ENCODE results near the gene UBQLN4.
"Not testable (repeated sequence)": the region's sequence is repeated elsewhere in the genome, so short reads cannot be mapped to it uniquely, and the experiment has no call there.

The UBQLN4 gene

DNA sequence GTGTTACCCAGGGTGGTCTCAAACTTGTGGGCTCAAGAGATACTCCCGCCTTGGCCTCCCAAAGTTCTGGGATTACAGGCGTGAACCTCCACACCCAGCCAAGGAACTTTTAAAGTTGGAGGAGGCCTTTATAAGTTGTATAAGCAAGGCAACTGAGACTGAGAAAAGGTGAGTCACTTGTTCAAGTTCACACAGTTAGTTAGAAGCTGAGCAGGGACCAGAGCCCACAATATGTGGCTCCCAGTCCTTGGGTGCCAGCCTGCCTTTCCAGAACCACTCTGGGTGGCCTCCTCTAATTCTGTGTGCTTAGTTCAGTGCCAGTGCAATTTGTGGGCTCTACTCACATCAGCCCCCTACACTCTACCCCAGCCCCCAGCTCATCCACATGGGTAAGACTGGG lies 11.0 kb upstream of the UBQLN4 start:
- in situ Hi-C loops (cut with MboI; ENCODE audit: low sequenced_read_pairs) = loop anchor here (5.0 kb wide), 2 partner anchors 72 to 127 kb away; no protein-coding TSS in a partner anchor

- in situ Hi-C loops (cut with MboI; ENCODE audit: low sequenced_read_pairs) = no loop called here
Observed at GRCh38 chr1:156063997-156064285, 10.3 kb upstream of the UBQLN4 start.

DNA sequence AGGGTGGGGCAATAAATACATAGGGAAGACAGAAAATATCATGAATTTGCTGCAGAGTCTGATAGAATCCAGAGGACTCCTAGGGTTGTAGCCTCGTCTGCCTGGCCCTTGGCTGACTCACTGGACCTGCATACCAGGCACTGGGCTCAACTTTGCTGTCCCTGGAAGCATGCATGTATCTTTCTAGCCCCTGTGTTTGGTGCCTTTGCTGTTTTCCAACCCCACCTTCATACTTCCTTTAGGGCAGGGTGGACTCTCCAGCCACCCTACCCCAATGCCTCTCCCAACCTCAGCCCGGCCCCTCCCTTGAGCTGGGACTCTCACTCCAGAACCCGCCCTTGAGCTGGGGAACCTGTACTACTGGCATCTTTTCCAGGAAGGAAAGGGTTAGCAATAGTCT lies 8.6 kb upstream of the UBQLN4 start:
- in situ Hi-C loops (cut with MboI; ENCODE audit: low sequenced_read_pairs) = no loop called here

DNA sequence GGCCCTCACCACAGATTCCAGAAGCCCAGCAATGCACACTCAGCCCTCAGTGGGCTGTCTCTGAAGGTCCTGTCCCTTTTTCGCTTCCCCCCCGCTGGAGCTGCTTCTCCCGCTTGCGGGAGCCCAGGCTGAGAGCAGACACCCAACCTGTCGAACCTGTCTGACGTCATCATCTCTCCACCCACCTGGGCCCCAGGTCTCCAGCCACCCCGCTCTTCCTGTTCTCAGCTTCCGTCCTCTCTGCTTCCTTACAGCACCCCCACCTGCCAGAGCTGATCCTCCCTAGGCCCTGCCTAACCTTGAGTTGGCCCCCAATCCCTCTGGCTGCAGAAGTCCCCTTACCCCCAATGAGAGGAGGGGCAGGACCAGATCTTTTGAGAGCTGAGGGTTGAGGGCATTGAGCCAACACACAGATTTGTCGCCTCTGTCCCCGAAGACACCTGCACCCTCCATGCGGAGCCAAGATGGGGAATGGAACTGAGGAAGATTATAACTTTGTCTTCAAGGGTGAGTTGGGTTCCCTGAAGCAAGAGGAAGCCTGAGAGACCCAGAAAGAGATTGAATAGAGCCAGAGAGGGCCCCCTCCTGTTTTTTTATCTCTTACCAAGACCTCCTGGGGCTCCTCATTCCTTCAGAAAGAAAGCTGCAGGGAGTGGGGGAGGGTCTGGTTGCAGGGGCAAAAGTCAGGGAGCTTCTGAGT lies 7.5 kb upstream of the UBQLN4 start, which contains the start of gene RAB25:
Gene RAB25, plus strand, starts transcription at position 224 of the 700 bp plus-strand sequence. Its CDS starts 241 bp downstream, at position 465.
- in situ Hi-C loops (cut with MboI; ENCODE audit: low sequenced_read_pairs) = no loop called here

DNA sequence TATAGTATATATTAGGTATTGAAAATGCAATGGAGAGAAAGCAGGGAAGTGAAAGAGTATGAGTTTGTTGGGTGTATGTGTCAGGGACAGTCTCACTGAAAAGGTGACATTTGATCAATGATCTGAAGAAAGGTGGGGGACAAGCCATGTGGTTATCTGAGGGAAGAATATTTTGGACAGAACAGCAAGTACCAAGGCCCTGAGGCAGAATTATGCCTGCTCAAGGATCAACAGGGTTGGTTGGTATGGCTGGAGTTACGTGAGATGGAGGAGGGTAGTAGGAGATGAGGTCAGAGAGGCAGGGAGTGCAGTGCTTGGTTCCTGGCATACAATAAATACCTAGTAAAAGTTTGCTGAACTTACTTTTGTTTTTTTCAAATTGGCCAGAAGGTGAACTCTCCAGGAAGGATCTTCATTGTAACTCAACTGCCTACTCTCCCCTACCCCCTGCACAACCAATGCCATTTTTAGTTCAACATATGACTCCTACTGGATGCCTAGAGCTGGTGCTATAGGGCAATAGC lies 2.8 kb upstream of the UBQLN4 start:
- in situ Hi-C loops (cut with MboI; ENCODE audit: low sequenced_read_pairs) = no loop called here

DNA sequence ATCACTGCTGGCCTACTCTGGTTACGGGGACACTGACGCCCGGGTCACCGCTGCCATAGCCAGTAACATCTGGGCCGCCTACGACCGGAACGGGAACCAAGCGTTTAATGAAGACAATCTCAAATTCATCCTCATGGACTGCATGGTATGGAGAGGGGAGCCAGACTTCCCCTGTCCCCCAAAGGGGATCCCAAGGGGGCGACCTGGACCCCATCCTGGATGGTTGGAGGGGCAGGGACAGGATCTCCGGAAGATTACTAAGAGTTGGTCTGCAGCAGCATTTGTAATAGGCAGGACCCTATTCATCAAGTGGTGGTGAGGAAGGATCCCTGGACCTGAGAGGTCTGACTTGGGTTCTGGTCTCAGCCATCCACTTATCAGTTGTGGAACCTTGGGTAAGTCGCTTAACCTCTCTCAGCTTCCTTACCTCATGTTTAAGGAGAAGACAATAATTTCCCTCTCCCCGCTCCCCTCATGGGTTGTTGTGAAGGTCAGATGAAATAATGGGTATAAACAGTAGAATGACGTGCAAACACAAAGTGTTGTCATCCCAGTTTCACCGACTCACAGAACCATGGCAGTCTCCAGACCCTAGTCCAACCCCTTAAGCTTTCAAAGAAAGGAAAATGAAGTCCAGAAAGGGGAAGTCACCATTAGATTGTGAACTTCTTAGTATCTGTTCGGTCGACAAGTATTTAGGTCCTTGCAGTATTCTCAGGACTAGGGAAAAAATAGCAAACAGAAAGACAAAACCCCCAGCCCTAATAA lies 1.9 kb upstream of the UBQLN4 start:
- in situ Hi-C loops (cut with MboI; ENCODE audit: low sequenced_read_pairs) = no loop called here

- in situ Hi-C loops (cut with MboI; ENCODE audit: low sequenced_read_pairs) = no loop called here
Observed at GRCh38 chr1:156054500-156055280, 1.1 kb upstream of the UBQLN4 start, which contains the start of gene LAMTOR2. TSS of gene LAMTOR2 (plus strand) at chr1:156054782. CDS start at chr1:156054890, 108 bp downstream.

DNA sequence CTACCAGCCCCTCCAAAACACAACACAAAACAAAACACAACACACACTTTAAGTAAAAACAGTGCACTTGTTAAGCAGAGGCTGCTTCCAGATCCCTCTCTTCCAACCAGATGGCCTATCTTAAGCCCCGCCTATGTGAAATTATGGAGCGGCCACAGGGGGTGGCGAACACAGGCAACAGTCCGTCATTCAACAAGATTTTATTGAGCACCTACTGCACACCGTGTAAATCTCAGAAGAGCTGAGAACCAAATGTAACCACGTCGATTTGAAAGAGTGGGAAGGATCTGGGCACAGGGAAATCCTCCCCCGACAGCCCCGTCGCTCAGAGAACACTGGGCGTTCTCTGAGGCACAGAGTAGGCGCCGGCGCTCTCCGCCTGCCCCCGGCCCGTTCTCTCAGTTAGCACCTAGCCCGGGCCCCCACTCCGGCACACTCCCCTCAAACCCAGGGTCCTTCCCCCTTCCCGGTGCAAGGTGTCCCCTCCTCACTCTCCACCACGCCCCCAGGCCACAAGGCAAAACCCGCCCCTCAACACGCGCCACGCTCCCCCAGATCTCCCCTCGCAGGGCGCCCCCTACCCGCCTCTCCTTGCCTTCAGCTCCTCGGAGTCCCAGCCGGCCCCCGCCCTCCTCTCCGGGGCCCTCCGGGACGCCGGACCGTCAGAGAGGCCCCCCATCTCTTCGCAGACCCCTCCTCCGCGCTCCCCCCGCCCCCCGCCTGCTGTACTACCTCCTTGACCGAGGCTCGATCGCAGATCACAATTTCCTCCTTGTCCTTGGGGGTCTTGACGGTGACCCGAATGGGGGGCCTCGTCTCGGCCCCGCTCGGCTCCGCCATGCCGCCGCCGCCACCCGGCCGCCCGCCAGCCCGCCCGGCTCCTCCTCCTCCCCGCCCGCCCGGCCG lies 483 bp downstream of the UBQLN4 start:
- in situ Hi-C loops (cut with MboI; ENCODE audit: low sequenced_read_pairs) = no loop called here

GRCh38 chr1:156051011-156051725 lies 2.4 kb downstream of the UBQLN4 start:
- in situ Hi-C loops (cut with MboI; ENCODE audit: low sequenced_read_pairs) = no loop called here

GRCh38 chr1:156050376-156050775 lies 3.2 kb downstream of the UBQLN4 start:
- in situ Hi-C loops (cut with MboI; ENCODE audit: low sequenced_read_pairs) = no loop called here

GRCh38 chr1:156048663-156049258 lies 4.8 kb downstream of the UBQLN4 start:
- in situ Hi-C loops (cut with MboI; ENCODE audit: low sequenced_read_pairs) = no loop called here

DNA sequence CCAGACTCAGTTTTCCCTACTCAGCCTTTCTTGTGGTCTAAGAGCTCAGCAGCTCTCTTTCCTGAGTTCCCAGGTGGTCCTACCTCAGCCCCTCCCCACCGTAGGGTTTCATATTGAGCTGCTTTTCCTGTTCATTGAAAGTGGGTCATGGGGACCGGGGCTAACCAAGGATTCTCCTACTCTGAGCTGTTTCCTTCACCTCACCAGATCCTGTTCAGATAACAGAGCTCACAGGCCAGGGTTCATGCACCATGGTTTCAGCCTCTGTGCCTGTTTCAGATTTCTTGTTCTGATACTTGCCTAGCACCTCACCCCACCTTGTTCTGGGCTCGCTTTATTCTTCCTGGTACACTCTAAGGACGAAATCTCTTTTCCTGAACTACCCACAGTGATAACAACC lies 8.5 kb downstream of the UBQLN4 start:
- in situ Hi-C loops (cut with MboI; ENCODE audit: low sequenced_read_pairs) = no loop called here

- in situ Hi-C loops (cut with MboI; ENCODE audit: low sequenced_read_pairs) = no loop called here
Observed at GRCh38 chr1:156042828-156043227, 10.8 kb downstream of the UBQLN4 start.

DNA sequence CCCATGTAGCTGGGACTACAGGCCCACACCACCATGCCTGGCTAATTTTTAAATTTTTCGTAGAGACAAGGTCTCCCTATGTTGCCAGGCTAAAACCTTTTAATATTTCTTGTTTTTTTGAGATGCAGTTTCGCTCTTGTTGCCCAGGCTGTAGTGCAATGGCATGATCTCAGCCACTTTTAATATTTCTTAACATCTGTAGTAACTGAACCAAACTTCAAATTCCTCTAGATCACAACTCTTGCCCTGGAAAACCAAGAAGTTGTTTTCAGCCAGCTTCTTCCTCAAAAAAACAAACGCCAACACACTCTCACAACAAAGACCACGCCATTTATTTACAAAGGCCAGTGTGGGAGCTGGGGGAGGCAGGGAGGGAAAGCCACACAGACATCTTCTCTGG lies 18.6 kb downstream of the UBQLN4 start:
- in situ Hi-C loops (cut with MboI; ENCODE audit: low sequenced_read_pairs) = not testable (repeated sequence)

DNA sequence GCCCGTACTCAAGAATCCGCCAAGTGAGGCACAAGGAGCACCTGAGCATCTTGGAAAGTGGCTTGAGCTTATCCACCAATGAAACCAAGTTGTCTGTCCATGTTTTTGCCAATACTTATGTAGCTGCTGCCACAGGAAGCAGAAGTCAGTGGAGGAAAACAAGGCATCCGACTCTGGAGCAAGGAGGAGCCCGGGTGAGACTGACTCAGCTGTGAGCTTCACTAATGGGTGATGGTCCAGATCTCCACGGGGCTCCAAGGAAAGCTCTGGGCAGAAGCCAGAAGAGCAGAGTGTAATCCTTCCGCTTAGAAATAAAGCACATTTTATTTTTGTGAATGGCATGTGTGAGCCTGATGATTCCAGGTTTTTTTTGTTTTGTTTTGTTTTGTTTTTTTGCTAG lies 20.6 kb downstream of the UBQLN4 start:
- in situ Hi-C loops (cut with MboI; ENCODE audit: low sequenced_read_pairs) = no loop called here

GRCh38 chr1:156026588-156026987 lies 27.0 kb downstream of the UBQLN4 start:
- in situ Hi-C loops (cut with MboI; ENCODE audit: low sequenced_read_pairs) = no loop called here

- in situ Hi-C loops (cut with MboI; ENCODE audit: low sequenced_read_pairs) = no loop called here
Observed at GRCh38 chr1:156025876-156026275, 27.7 kb downstream of the UBQLN4 start.

DNA sequence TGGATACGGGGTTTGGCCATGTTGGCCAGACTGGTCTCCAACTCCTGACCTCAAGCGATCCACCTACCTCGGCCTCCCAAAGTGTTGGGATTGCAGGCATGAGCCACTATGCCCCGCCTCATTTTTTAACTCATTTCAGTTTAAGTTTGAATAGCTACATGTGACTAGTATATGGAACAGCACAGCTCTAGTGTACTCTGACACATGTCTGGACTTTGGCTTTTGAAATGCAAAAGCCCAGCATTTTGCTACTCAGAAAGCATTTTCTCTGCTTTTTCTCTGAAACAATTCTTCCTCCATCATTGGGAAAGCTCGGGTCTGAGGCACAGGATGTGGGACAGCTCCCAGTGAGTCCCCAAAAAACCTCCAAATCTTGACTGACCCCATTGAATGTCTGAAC lies 28.8 kb downstream of the UBQLN4 start:
- in situ Hi-C loops (cut with MboI; ENCODE audit: low sequenced_read_pairs) = no loop called here

- in situ Hi-C loops (cut with MboI; ENCODE audit: low sequenced_read_pairs) = no loop called here
Observed at GRCh38 chr1:156021954-156022353, 31.6 kb downstream of the UBQLN4 start.

All from HL-60/S4 (cell line).